RWPE2 (cell line): ENCODE data around the gene CCL25.
"Not testable (repeated sequence)": the region's sequence is repeated elsewhere in the genome, so short reads cannot be mapped to it uniquely, and the experiment has no call there.

ENCODE experiments used
- ATAC-seq: fragments of 200-7000 bp; cut with Tn5 transposase; 3 replicates; pipeline ENCODE4 v1.9.1; 2021; ENCODE audit warnings: low read depth
- DNase-seq: peaks from one replicate; pipeline ENCODE4 v3.0.0-alpha.2; 2020; ENCODE audit warnings: low spot score
- H3K27ac ChIP-seq: fragments of 450-650 bp; 2 replicates; pipeline ENCODE4 v1.5.1; 2017; ENCODE audit warnings: mild to moderate bottlenecking; ENCODE audit not compliant: poor library complexity, severe bottlenecking
- H3K27me3 ChIP-seq: fragments of 250-450 bp; sonication (Bioruptor Pico); 2 replicates; pipeline ENCODE4 v1.5.1; 2021; ENCODE audit warnings: mild to moderate bottlenecking, moderate library complexity; ENCODE audit not compliant: insufficient read depth, poor library complexity, severe bottlenecking
- H3K36me3 ChIP-seq: fragments of 250-450 bp; sonication (Bioruptor Pico); 2 replicates; pipeline ENCODE4 v1.5.1; 2020; ENCODE audit warnings: low read depth, mild to moderate bottlenecking, moderate library complexity
- H3K4me1 ChIP-seq: fragments of 250-450 bp; sonication (Bioruptor Pico); 2 replicates; pipeline ENCODE4 v1.5.1; 2021; ENCODE audit warnings: mild to moderate bottlenecking, moderate library complexity; ENCODE audit not compliant: insufficient read depth, poor library complexity, severe bottlenecking
- H3K4me3 ChIP-seq: fragments of 250-450 bp; sonication (Bioruptor Pico); 2 replicates; pipeline ENCODE4 v1.5.1; 2021; ENCODE audit warnings: mild to moderate bottlenecking, moderate library complexity; ENCODE audit not compliant: severe bottlenecking
- H3K9me3 ChIP-seq: fragments of 250-450 bp; sonication (Bioruptor Pico); 2 replicates; pipeline ENCODE4 v1.5.1; 2021; ENCODE audit warnings: mild to moderate bottlenecking, moderate library complexity; ENCODE audit not compliant: severe bottlenecking
- CTCF ChIP-seq: fragments of 450-650 bp; IDR thresholded peaks from one replicate; pipeline ENCODE4 v1.5.1; 2017; ENCODE audit warnings: mild to moderate bottlenecking, moderate library complexity; ENCODE audit not compliant: poor library complexity, severe bottlenecking

The CCL25 gene

GRCh38 chr19:8097198-8097597, 44.6 kb downstream of the CCL25 start:
- DNase-seq (no peak), ATAC-seq (no peak)
- no peaks in the 10 kb centered on the region for H3K4me1 ChIP-seq
- H3K36me3 ChIP-seq = no peaks in the 10 kb centered on the region
- no peak overlapping the region for H3K4me3 ChIP-seq
- H3K27me3 ChIP-seq = no peaks in the 10 kb centered on the region
- peaks cover 11% of the 10 kb centered on the region for H3K9me3 ChIP-seq
- TF ChIP-seq CTCF = no peak
- H3K27ac ChIP-seq = no peak overlapping the region

- Histone ChIP-seq H3K36me3 (no peaks in the 10 kb centered on the region), H3K9me3 (peaks cover 11% of the 10 kb centered on the region), H3K4me3 (no peak overlapping the region), H3K4me1 (no peaks in the 10 kb centered on the region), H3K27me3 (no peaks in the 10 kb centered on the region), H3K27ac (no peak overlapping the region)
- DNase-seq (no peak), ATAC-seq (no peak)
- TF ChIP-seq CTCF = no peak
Measured at GRCh38 chr19:8097681-8098567, 45.4 kb downstream of the CCL25 start.

GRCh38 chr19:8101311-8101710, 48.8 kb downstream of the CCL25 start:
- ATAC-seq = no peak
- H3K27me3 ChIP-seq = no peaks in the 10 kb centered on the region
- no peaks in the 10 kb centered on the region for H3K36me3 ChIP-seq
- no peak overlapping the region for H3K27ac ChIP-seq
- no peak for DNase-seq
- no peak overlapping the region for H3K4me3 ChIP-seq
- H3K9me3 ChIP-seq = no peaks in the 10 kb centered on the region
- TF ChIP-seq CTCF = no peak
- H3K4me1 ChIP-seq = no peaks in the 10 kb centered on the region

- not testable (repeated sequence) for DNase-seq, H3K9me3 ChIP-seq, H3K4me1 ChIP-seq, H3K4me3 ChIP-seq, H3K27me3 ChIP-seq, ATAC-seq, H3K27ac ChIP-seq, H3K36me3 ChIP-seq
Measured at GRCh38 chr19:8101910-8102309, 49.4 kb downstream of the CCL25 start.

- Histone ChIP-seq H3K27ac (no peak overlapping the region), H3K27me3 (no peaks in the 10 kb centered on the region), H3K36me3 (no peaks in the 10 kb centered on the region), H3K4me1 (no peaks in the 10 kb centered on the region), H3K4me3 (no peak overlapping the region), H3K9me3 (no peaks in the 10 kb centered on the region)
- DNase-seq (no peak), ATAC-seq (no peak)
- TF ChIP-seq CTCF = no peak
Measured at GRCh38 chr19:8105471-8105870, 52.9 kb downstream of the CCL25 start.
